HuH-7.5 (cell line): ENCODE measurements around the gene NCAM1.

Experiments used
- DNase-seq: peaks from one replicate; pipeline ENCODE4 v3.0.0; 2011; ENCODE audit warnings: low spot score

The NCAM1 gene

DNA sequence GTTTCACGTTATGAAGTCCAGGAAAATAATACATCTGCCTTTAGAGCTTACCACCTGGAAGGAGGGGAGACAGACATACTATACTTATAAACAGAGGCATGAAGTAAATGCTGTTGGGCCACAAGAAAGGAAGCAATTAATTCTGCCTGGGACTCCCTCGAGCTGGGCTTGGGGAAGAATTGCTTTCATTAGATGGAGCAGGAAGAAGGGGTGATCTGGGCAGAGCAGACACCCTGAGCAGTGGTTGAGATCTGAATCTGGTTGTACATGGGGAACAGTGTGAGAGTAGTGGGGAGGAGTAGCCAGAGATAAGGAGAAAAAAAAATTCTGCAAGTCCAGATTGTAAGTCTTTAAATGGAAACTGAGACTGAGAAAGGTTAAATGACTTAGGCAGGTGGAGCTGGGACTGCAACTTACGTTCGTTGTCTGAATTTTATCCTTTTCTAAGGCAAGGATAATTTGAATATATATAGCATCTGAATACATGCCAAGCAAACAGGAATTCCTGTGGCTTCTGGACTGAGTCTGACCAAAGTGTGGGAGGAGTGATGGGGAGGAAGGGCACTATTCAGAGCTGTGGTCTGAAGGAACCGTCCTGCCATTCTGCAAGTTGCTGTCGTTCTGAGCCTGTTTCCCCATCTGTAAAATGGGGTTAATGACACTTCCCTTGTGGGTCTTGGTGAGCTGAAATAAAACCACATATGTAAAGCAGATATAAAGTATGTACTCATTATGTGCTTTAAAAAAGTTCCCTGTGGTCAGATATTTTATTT lies 7.9 kb downstream of the NCAM1 start:
- DNase-seq, result no peak

DNA sequence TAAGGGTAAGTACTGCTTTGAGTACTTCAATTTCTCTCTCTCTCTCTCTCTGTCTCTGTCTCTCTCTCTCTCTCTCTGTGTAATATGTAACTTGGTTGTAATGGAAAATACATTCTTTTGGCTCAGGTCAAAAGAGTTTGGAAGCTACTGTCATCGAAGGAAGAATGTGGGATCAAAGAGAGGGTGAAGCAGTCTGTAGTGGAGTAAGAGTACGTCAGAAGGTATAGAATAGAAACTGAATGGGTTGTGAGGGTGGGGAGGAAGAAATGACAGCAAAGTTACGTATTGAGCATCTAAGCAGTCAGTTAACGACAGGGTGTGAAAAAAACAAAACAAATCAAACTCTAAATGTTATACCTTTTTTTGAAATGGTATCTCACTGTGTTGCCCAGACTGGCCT lies 10.0 kb downstream of the NCAM1 start:
- no peak for DNase-seq

DNA sequence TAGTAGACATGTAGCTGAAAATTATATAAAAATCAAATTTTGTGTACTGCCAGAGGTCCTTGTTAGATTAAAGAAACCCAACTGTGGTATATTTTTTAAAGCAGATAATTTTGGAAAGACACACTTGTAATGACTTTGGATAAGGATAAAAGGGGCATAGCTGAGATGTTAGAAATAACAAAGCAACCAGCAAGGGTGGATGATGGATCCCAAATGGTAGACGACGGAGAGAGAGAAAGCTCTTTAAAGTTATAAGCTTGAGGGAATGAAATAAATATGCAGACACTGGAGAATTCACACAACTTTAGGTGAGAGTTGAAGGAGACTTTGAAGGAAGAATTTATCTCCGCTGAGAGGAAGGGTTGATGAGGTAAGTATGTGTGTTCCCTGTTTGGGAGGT lies 10.6 kb downstream of the NCAM1 start:
- DNase-seq, result no peak

DNA sequence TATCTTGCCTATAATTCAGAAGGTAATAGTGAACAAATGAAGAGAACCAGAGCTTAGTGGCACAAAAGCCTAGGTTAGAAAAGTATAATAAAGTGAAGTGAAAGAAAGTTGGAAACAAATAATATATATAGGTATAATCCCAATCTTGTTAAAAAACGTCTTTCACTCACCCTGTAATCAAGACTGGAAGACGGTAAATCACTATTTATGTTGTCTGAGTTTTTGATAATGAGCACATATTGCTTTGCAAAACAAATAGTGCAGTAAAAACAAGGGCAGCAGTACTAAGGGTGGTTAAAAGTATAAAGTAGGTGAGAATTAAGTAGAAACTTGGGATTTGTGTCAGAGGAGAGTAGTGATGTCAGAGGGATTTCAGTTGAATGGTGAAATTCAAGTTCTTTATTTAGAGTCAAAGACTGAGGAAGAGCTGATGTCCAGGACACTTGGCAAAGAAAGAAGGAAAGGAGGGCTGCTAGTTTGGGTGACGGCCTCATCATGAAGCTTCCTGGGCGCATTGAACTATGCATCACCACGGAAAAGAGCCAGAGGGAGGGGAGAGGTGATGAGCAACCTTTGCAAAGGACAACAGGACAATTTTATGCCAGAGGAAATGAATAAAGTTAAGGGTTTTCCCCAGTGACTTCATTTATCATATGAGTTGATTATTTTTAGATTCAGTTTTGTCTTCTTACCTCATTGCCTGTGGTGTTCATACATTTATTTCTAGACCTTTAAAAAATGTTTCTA lies 11.4 kb downstream of the NCAM1 start:
- no peak for DNase-seq

DNA sequence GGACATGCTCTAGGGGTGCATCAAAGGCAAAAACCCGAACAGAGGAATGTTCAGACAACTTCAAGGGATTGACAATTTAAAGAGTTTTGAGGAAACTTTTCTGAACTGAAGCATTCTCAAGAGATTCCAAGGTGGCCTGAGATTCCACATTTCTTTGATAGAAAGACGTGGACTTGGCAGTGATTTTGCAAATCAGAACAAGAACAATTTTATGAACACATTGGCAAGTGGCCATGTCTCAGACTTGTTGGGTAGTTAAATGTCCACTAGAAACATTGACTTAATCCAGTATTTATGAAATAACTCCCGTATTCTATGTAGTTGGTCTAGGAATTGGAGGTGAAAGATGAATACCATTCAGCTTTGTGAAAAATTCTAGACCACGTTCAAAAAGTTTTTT lies 13.8 kb downstream of the NCAM1 start:
- no peak for DNase-seq

DNA sequence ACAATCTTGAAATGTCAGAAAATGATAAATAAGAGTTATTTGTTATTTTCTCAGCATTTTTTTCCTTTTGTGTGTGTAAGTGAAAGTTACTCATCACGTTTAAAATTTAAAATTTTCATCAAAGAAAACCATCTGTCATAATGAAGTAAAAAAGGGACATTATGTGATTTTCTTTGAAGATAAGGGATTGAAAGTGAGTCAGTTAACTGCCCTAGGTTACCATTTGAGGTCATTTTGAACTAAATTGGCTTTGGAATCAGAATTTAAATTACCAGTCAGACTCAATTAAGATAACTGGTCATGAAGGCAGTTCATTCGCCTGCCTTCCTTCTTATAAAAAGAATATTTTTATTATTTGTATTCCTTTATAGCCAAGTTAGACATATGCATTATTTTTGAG lies 14.3 kb downstream of the NCAM1 start:
- DNase-seq, result no peak

DNA sequence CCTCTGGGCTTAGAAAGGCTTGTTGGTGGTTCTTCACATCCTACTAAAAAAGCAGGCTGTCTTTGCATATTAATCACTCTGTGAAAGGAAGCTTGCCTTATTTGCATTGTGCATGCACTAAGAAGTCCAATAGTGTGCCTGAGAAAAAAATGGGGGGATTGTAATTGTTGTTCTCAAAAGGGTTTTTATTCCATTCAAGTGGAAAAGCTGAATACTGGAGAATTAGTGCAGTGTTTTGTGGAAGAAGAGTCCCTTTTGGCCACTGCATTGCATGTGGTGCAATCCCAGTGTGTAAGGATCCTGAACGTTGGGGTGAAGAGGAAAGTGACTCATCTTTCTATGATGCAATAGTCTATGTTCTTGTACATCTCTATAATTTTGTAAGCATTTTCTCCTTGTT lies 16.5 kb downstream of the NCAM1 start:
- no peak for DNase-seq

DNA sequence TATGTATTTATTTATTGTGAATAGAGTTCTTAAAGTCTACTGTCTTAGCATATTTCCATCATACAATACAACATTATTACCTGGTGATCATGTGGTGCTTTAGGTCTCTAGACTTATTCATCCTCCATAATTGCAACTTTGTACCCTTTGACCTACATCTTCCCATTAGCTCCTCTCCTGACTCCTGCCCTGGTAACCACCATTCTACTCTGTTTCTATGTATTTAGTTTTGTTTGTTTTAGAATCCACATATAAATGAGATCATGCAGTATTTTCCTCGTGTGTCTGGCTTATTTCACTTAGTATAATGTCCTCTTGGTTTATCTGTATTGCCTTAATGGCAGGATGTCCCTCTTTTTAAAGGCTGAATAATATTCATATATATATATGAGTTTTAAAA lies 22.7 kb downstream of the NCAM1 start:
- DNase-seq, result no peak

DNA sequence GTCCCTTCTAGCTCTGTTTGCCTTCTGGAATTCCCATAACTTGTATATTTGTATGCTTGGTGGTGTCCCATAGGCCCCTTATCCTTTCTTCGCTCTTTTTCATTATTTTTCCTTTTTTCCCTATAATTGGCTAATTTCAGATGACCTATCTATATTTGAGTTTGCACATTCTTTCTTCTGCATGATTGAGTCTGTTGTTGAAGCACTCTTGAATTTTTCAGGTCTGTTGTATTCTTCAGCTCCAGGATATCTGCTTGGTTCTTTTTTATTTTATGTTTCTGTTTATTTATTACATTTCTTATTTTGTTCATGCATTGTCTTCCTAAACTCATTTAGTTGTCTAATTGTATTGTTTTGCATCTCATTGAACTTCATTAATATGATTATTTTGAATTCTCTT lies 28.0 kb downstream of the NCAM1 start:
- DNase-seq, result no peak

DNA sequence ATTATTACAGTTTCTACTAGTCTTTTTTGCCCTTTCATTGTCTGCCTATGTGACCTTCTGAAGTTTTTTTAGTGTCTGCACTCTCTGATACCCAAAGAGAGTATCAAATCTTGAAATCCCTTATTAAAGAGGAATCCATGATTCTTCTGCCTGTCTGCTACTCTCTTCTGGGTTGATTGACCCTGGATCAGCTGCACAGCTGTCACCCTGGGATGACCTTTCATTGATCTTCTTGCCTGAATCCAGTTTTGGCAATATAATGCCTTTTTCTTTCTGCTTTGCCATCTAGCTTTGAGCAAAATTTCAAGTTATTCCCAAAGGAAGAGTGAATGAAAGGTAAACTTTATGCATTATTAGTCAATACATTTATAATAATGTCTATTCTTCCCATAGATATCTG lies 32.6 kb downstream of the NCAM1 start:
- no peak for DNase-seq

DNA sequence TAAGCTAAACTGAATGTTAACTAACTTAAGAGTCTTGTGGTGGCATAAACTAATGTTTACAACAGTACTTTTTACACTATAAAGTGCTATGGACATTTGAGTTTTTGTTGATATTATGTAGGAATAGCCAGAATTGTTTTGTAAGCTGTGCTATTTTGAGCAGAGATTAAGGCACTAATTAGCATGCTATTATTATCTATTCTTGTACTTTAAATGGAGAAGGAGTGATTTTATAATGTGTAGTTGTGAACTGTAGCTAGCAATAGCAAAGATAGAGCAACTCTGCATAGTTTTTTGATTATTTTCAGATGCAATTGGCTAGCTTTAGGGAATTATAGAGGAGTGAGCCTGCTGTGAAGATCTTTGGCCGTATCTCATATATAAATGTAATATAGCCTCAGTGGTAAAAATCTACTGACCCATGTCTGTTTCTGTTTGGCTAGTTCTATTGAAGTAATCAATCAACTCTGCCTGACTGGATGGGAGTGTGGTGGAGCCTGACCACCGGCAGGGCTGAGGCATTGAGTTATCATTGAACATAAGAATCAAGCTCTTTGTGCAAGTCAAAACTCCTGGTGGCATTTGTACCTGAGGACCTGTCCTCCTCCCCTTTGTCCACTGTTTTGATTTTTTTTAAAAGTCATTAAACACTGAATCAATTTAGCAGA lies 34.3 kb downstream of the NCAM1 start:
- DNase-seq, result no peak

DNA sequence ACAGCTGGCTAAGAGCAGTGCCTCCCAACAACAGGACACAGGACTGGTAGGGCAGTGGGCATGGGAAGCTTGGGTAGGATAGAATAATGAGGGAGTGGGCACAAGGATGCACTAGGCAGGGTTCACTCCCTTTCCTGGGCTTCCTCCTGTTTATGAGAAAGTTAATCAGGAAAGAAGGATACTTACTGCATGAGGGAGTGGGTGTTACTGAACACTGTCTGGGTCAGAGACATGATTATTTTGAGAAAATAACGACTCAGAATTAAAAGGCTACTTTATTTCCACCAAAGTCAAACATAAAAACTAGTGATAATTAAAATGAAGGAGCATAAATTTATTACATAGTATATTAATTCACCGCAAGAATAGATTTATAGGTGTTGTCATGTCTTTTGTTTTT lies 35.8 kb downstream of the NCAM1 start:
- no peak for DNase-seq

DNA sequence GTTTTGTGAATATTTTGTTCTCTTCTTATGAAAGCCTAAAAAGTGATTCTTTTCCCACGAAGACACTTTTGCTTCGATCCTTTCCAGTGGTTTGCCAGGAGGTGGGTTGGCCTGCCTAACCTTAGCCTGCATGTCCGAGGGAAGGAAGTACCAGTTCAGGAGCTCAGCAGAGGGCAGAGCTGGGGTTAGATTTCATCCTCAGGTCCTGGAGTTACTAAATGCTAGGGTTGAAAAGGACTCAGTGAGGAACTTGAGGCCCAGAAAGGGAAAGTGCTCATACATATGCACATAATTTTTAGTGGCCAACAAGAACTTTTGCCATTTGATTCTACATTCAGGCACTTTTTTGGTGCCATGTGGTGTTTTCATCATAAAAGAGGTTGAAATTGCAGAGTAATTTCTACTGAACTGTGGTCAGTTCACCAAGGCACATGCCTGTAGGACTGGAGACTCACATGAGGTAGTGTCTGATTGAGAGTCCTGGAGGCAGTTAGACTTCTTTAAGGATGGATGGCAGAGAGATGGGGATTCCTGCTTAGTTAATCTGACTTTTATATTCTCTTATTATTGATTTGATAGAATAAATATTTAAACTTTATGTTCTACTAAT lies 36.7 kb downstream of the NCAM1 start:
- DNase-seq, result no peak

DNA sequence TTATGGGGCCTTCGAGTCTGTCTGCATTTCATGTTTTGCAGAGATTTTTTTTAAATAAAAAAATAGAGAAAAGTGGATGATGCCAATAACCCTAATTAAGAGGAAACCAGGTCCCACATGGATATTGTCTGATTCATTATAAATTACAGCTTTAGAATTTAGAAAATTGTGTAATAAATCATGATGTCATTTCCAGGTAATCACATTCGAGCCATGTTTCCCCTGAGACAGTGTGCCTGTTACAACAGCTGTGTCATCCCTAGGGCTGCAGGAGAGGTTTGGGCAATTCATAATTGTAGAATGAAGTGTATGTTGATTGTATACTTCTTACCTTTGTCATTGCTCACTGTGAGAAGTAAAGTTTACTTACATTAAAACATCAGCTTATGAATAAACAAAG lies 38.3 kb downstream of the NCAM1 start:
- DNase-seq, result no peak

DNA sequence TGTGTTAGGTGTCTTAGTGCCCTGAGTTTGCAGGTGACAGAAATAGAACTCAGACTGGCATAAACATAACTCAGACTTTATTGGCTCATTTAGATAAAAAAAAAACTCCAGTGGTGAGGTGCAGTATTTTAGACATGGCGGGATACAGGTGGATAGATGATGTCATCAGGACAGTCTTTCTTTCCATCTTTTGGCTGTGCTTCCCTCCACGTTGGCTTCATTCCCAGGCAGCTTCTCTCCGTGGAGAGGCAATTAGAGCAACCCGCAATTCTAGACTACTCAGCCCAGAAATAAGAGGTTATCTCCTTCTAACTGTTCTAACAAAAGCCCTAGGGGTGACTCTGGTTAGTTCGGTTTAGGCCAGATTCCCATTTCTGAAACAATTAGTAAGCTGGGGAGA lies 40.5 kb downstream of the NCAM1 start:
- DNase-seq, result no peak

DNA sequence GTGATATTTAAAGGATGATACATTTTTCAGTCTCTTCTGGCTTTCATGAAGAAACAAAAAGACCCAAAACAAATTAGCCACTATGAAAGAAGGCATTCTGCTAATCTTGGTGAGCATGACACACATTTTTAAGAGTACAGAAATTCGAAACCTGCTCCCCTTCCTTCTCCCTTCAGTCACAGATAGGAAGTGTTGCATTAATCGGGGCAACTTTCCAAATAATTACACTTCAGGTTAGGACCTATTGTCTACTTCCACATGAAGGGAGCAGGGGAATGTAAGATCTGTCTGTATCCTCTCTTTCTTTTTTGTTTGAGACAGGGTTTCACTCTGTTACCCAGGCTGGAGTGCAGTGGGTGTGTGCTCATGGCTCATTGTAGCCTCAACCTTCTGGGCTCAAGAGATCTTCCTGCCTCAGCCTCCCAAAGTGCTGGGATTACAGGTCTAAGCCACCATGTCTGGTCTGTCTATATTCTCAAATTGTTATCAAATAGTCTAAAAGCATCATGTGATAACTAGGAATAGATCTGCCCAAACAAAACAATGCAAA lies 45.8 kb downstream of the NCAM1 start:
- no peak for DNase-seq

DNA sequence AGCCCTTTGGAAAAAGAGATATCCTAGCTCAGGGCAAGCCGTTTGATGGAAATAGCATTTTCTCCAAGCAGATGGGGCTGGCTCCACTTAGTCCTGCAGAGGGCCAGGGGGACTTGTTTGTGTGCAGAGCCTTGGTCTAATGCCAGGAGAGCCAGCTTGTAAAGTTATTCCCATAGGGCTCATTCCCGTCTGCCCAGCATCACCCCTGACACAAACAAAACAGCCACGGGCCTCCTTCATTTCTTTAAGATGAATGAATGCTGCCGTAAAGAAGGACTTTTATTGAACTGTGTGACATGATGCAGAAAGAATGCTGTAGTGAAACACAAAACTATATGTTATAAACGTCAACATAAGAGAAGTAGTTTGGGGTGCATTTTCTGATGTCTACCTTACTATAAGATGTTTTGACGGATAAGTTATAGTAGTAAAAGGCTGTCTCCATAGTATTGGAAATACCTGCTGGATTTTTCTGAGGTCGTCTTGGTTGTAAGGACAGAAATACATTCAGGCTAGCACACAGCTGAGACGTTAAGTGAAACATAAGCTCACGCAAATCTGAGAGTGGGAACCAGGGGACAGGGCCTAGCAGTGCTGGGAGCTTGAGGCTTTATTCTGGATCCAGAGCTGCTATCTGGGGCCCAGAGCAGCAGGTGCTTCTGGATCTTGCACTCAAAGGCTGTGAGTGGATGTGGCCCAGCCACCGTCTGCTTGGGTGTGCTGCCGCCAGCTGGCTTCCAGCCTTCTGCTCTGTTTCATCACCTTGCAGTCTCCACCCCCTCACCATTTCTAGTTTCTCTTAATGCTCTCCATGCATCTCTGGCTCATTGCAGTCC lies 53.3 kb downstream of the NCAM1 start:
- DNase-seq, result no peak

DNA sequence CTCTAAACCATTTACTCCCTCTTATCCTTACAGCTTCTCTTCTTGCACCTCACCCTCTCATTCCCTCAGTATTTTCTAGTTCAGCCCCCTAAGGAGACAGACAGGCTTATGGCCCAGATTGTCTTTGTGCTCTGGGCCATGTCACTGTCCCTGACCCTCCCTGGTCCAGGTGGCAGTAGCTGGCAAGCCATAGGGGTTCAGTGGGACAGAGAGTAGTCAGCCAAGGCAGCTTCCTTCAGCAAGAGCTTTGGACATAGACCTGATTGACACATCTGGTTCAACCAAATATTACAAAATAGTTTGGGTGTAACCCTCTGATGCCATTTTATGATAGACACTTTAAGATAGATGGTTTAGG lies 53.9 kb downstream of the NCAM1 start:
- no peak for DNase-seq

DNA sequence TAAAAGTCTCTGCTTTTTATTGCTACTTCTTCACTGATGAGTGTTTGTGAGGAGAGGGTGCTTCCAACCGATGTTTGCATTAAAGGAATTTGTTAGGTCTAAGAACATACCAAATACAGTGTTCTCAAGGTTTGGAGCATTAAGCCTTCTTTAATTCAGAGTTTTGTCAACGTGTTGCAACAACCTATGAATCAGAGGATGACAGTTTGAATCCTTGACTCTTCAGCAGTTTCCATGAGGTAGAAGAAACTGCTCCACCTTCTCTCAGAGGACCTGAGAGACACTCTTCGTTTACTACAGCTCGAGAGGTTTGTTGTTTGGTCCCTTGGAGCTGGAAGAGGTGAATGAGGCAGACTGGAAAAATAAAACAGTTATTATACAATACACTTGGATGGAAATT lies 55.7 kb downstream of the NCAM1 start:
- DNase-seq, result no peak

DNA sequence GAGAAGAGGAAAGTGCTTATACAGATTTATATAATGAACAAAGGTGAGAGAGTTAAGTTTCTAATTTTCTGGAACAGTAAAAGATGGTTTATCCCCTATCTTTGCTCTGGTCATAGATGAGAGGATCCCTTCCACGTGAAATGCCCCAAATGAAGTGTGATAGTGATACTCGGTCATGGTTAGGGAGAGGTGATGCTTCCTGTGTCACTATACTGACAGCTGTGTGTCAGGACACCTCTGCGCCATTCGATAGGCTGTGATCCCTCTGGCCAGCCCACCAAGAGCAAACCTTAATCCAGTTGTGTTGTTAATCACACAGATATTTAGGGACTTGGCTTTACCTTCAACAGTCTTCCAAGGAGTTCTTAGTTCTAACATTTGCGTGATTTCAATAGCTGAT lies 57.7 kb downstream of the NCAM1 start:
- no peak for DNase-seq

DNA sequence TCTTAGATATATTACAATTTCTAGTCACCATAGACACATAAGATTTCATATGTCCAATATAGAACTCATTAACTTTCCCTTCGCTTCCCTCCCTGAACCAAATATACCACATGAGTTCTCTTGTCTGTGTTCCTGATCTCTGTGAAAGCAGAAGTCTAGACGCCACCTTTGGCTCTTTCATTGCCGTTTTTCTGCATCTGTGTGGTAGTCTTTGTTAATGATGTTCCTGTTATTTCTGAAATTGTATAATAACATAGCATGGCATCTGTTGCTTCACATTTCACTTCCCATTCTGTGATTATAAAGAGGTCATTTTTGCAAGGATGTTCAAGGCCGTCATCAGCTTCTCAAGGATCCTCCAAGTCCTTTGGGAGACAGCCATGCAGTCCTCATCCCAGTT lies 58.5 kb downstream of the NCAM1 start:
- no peak for DNase-seq

DNA sequence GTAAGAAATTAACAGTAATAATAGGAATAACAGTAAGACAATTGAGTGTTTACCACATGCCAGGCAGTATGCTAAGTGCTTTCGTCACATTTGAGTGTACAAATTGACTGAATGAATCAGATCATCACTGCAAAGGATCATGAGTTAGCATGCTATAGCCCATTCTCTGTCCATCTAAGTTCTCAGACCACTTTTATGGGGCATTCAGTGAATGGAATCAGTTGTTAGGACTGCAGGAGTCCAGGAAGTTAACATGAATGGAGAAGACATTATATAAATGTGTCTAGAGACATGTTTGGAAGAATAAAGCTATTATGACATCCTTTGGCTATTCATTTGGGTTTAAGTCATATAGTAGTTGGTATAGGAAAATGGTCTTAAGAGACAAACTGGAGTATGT lies 59.9 kb downstream of the NCAM1 start:
- no peak for DNase-seq
